HG03354 (cell line): Measurements from ENCODE around the gene LPCAT4.

Source experiments
- ATAC-seq: cut with Tn5 transposase; IDR thresholded peaks from one replicate; pipeline ENCODE4 v1.9.1; 2021; ENCODE audit warnings: mild to moderate bottlenecking; ENCODE audit not compliant: unreplicated experiment, poor library complexity, severe bottlenecking

LPCAT4 gene

GRCh38 chr15:34314491-34315490, 52.2 kb downstream of the LPCAT4 start:
- no peak for ATAC-seq

DNA sequence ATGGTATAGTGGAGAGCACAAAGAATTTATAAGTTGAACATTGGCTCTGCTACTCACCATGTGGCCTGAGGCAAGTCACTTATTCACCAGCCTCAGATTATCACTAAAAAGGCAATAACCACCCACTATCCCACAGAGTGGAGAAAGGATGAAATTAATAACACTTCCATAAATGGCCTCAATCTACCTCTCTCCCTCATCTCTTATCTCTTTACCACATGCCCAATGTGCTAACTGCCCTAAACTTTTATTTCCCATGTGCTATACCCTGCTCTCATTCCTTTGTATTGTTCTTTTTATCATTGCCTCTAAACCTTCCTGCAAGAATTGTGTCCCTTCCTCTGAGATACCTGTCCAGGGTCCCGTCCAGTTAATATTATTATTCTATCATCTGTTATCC, 55.4 kb downstream of the LPCAT4 start:
- ATAC-seq = no peak
